Measurements from ENCODE around the gene FOXJ3. TPM values are rescaled to one million over a fixed set of nuclear protein-coding genes. Genes with fewer than 3 reads are reported as not detected.

FOXJ3 gene
- total and polyA plus RNA-seq, 8 donors = 6.8 to 25.5 (median 20.2) TPM

- FAIRE-seq (no peak), DNase-seq (no peak), ATAC-seq (no peak)
- H3K4me1 ChIP-seq = no peaks in the 10 kb centered on the region
- intact Hi-C loops (cut with DNase I) = no loop called here
- no peak for TF ChIP-seq CTCF (IDR thresholded peaks at IDR 0.05)
- no peaks in the 10 kb centered on the region for H3K27me3 ChIP-seq
- H3K4me3 ChIP-seq = no peak overlapping the region
- no peaks in the 10 kb centered on the region for H3K36me3 ChIP-seq
- WGBS, 2 donors = 78 to 79% methylated on average over 3 of the region's 3 CpGs
- no peaks in the 10 kb centered on the region for H3K9me3 ChIP-seq
- H3K27ac ChIP-seq = no peak overlapping the region
Observed at GRCh38 chr1:42128964-42129363, 206.1 kb downstream of the FOXJ3 start.

GRCh38 chr1:42128499-42128898 lies 206.5 kb downstream of the FOXJ3 start:
- FAIRE-seq (no peak), DNase-seq (no peak), ATAC-seq (no peak)
- H3K36me3 ChIP-seq = no peaks in the 10 kb centered on the region
- H3K4me1 ChIP-seq = no peaks in the 10 kb centered on the region
- no peaks in the 10 kb centered on the region for H3K27me3 ChIP-seq
- no peaks in the 10 kb centered on the region for H3K9me3 ChIP-seq
- H3K27ac ChIP-seq = no peak overlapping the region
- WGBS, 2 donors = 67 to 70% methylated on average over 2 of the region's 2 CpGs
- H3K4me3 ChIP-seq = no peak overlapping the region
- intact Hi-C loops (cut with DNase I) = no loop called here
- no peak for TF ChIP-seq CTCF (IDR thresholded peaks at IDR 0.05)

- Histone ChIP-seq H3K27me3 (no peaks in the 10 kb centered on the region), H3K27ac (no peak overlapping the region), H3K9me3 (no peaks in the 10 kb centered on the region), H3K36me3 (no peaks in the 10 kb centered on the region), H3K4me1 (no peaks in the 10 kb centered on the region), H3K4me3 (no peak overlapping the region)
- FAIRE-seq = no peak
- no peak for DNase-seq
- TF ChIP-seq CTCF (IDR thresholded peaks at IDR 0.05) = no peak
- intact Hi-C loops (cut with DNase I) = no loop called here
- 92 to 93% methylated on average over 6 of the region's 6 CpGs for WGBS, 2 donors
- ATAC-seq = no peak
Observed at GRCh38 chr1:42127767-42128166, 207.3 kb downstream of the FOXJ3 start.

Other genes starting within 250 kb of the FOXJ3 start
- 1 to 10 TPM in 1 of 6 donors, under 1 TPM in 2, not detected in 3; 0.37 to 1.4 (median 0.38) TPM for gene GUCA2B, start 181.8 kb downstream of the FOXJ3 start, total RNA-seq
- under 1 TPM; 0.68 to 0.80 TPM for gene GUCA2B, start 181.8 kb downstream of the FOXJ3 start, polyA plus RNA-seq
- gene GUCA2A, start 170.5 kb downstream of the FOXJ3 start, total RNA-seq = 1 to 10 TPM in 2 of 6 donors, under 1 TPM in 3, not detected in 1; 0.55 to 1.4 (median 0.69) TPM
- 1 to 10 TPM; 1.8 to 3.4 TPM for gene GUCA2A, start 170.5 kb downstream of the FOXJ3 start, polyA plus RNA-seq
- gene RIMKLA, start 45.6 kb upstream of the FOXJ3 start, total RNA-seq = 1 to 10 TPM; 1.2 to 2.6 (median 2.1) TPM
- gene RIMKLA, start 45.6 kb upstream of the FOXJ3 start, polyA plus RNA-seq = under 1 TPM; 0.27 to 0.47 TPM
- gene ZMYND12, start 120.8 kb upstream of the FOXJ3 start, total RNA-seq = 1 to 10 TPM; 1.0 to 2.8 (median 1.7) TPM
- gene ZMYND12, start 120.8 kb upstream of the FOXJ3 start, polyA plus RNA-seq = 1 to 10 TPM; 1.1 to 1.7 TPM
- gene PPCS, start 121.3 kb upstream of the FOXJ3 start, total RNA-seq = 10 to 100 TPM; 25.5 to 40.7 (median 34.4) TPM
- 10 to 100 TPM; 54.9 to 62.3 TPM for gene PPCS, start 121.3 kb upstream of the FOXJ3 start, polyA plus RNA-seq
- 1 to 10 TPM; 2.0 to 5.6 (median 3.2) TPM for gene CCDC30, start 128.1 kb upstream of the FOXJ3 start, total RNA-seq
- 1 to 10 TPM; 2.2 to 3.5 TPM for gene CCDC30, start 128.1 kb upstream of the FOXJ3 start, polyA plus RNA-seq